GM06990 (cell line): ENCODE data around the gene RBMX.

Experiments
- DNase-seq: peaks from one replicate; pipeline ENCODE4 v3.0.0-alpha.2; 2011; ENCODE audit not compliant: insufficient read length; ENCODE audit errors: extremely low read depth
- H3K27me3 ChIP-seq: replicated peaks from 2 replicates; pipeline ENCODE4 v1.6.0; 2011; ENCODE audit warnings: low read length; ENCODE audit not compliant: control insufficient read depth, insufficient read depth
- H3K36me3 ChIP-seq: 2 replicates; pipeline ENCODE4 v1.5.1; 2011; ENCODE audit warnings: low read length; ENCODE audit not compliant: control insufficient read depth, insufficient read depth
- H3K4me3 ChIP-seq: replicated peaks from 2 replicates; pipeline ENCODE4 v1.5.1; 2011; ENCODE audit warnings: low read depth, mild to moderate bottlenecking, control low read depth, low read length
- TF ChIP-seq, protein P1 (sequence below): IDR thresholded peaks from 2 replicates; pipeline ENCODE4 v1.5.1; 2011; ENCODE audit warnings: low read length, control low read depth, mild to moderate bottlenecking, inconsistent platforms; ENCODE audit not compliant: insufficient read depth, poor library complexity, severe bottlenecking

RBMX gene

DNA sequence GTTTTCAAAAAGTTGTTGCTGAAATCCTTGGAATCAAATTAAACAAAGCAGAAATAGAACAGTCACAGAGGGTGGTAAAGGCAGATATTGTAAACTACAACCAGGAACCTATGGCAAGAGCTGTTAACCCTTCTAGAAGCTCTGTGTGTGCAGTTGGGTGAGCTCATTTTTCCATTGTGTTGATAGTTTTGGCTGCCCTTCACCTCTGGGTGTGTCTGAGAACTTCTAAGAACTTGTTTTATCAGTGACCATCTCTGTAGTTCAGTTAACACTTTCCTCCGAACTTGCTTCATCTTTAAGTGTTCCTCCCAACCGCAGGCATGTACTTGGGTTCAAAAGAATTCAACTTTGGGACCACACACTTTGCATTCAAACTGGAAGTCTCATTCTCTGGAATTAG lies 32.7 kb downstream of the RBMX start:
- peaks cover 2% of the 10 kb centered on the region; the same call in 1 of the 2 replicates for H3K36me3 ChIP-seq
- no peak for DNase-seq
- TF ChIP-seq, protein P1, sequence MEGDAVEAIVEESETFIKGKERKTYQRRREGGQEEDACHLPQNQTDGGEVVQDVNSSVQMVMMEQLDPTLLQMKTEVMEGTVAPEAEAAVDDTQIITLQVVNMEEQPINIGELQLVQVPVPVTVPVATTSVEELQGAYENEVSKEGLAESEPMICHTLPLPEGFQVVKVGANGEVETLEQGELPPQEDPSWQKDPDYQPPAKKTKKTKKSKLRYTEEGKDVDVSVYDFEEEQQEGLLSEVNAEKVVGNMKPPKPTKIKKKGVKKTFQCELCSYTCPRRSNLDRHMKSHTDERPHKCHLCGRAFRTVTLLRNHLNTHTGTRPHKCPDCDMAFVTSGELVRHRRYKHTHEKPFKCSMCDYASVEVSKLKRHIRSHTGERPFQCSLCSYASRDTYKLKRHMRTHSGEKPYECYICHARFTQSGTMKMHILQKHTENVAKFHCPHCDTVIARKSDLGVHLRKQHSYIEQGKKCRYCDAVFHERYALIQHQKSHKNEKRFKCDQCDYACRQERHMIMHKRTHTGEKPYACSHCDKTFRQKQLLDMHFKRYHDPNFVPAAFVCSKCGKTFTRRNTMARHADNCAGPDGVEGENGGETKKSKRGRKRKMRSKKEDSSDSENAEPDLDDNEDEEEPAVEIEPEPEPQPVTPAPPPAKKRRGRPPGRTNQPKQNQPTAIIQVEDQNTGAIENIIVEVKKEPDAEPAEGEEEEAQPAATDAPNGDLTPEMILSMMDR = no peak
- H3K4me3 ChIP-seq = no peak overlapping the region
- no peaks in the 10 kb centered on the region for H3K27me3 ChIP-seq

DNA sequence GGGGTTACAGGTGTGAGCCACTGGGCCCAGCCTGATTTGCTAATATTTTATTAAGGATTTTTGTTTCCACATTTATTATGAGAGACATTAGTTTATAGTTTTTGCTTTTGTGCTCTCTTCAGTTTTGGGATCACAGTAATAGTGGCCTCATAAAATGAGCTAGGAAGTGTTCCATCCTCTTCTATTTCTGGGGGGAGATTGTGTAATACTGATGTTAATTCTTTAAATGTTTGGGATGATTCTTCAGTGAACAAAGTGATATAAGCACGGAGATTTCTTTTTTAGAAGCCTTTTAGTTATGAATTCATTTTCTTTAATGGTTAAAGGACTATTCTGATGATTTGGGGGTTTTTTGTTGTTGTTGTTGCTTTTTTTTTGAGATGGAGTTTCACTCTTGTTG lies 41.3 kb downstream of the RBMX start:
- Histone ChIP-seq H3K27me3 (no peaks in the 10 kb centered on the region), H3K4me3 (no peak overlapping the region), H3K36me3 (no peaks in the 10 kb centered on the region)
- DNase-seq = no peak
- TF ChIP-seq, protein P1 = no peak

DNA sequence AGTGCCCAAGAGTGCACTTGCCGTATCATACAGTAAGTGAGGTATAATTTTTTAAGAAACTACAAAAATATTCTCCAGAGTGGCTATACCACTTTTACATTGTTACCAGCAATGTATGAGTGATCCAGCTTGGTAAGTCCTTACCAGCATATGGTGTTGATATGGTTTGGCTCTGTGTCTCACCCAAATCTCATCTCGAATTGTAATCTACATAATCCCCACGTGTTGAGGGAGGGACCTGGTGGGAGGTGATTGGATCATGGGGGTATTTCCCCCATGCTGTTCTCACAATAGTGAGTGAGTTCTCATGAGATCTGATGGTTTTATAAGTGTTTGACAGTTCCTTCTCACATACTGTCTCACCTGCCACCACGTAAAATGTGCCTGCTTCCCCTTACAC lies 44.8 kb downstream of the RBMX start:
- Histone ChIP-seq H3K27me3 (no peaks in the 10 kb centered on the region), H3K36me3 (no peaks in the 10 kb centered on the region)
- no peak for DNase-seq

DNA sequence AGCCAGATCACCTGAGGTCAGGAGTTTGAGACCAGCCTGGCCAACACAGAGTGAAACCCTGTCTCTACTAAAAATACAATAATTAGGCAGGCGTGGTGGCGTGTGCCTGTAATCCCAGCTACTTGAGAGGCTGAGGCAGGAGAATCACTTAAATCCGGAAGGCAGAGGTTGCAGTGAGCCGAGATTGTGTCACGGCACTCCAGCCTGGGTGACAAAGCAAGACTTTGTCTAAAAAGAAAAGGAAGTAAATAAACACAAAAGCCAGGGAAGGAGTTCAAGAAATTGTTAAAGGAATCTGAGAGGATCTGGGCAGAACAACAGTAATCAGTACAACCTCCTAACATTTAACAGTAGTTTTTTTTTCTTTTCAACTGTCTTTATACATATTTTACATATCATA lies 51.1 kb downstream of the RBMX start:
- no peak overlapping the region for H3K4me3 ChIP-seq
- no peaks in the 10 kb centered on the region for H3K27me3 ChIP-seq
- TF ChIP-seq, protein P1 = no peak
- no peak for DNase-seq
- no peaks in the 10 kb centered on the region for H3K36me3 ChIP-seq

More for the DNA sequence above, 44.8 kb downstream of the RBMX start:
- TF ChIP-seq, protein P1 = no peak
- no peak overlapping the region for H3K4me3 ChIP-seq

DNA sequence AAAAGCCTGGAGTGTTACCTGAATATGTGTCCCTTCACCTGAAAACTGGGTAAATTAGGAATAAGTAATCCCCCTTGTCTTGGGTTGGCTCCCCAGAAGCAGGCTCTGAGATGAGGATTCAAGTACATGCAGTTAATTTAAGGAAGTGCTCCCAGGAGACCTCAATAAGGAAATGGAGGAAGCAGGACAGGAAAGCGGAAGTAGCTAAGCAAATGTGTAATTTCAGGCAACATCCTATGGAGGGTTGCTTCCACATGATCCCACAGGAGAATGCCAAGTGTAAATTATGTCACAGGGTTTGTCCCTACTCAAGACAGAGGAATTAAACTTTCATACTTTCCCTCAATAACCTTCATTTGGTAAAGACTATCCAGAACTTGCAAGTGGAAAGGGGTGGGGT lies 51.7 kb downstream of the RBMX start:
- Histone ChIP-seq H3K4me3 (no peak overlapping the region), H3K36me3 (no peaks in the 10 kb centered on the region), H3K27me3 (no peaks in the 10 kb centered on the region)
- TF ChIP-seq, protein P1 = no peak
- DNase-seq = no peak

DNA sequence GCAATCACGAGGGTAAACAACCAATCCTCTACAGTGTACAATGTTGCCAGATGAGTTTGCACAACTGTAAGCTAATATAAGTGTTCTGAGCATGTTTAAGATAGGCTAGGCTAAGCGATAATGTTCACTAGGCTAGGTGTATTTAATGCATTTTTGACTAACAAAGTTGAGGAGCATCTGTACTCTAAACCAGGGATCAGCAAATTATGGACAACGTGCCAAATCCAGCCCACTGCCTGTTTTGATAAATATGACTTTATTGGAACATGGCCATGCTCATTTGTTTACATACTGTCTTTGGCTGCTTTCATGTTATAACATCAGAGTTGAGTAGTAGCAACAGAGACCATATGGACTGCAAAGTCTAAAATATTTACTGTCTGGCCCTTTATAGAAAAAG lies 53.5 kb downstream of the RBMX start:
- no peaks in the 10 kb centered on the region for H3K27me3 ChIP-seq
- no peak overlapping the region for H3K4me3 ChIP-seq
- no peaks in the 10 kb centered on the region for H3K36me3 ChIP-seq
- TF ChIP-seq, protein P1 = no peak
- no peak for DNase-seq
